ENCODE results near the gene RPP21. TPM values are rescaled to one million over a fixed set of nuclear protein-coding genes. Genes with fewer than 3 reads are reported as not detected.

Gene RPP21
- total RNA-seq, 1 donor from 2014 or later = 29.3 TPM

DNA sequence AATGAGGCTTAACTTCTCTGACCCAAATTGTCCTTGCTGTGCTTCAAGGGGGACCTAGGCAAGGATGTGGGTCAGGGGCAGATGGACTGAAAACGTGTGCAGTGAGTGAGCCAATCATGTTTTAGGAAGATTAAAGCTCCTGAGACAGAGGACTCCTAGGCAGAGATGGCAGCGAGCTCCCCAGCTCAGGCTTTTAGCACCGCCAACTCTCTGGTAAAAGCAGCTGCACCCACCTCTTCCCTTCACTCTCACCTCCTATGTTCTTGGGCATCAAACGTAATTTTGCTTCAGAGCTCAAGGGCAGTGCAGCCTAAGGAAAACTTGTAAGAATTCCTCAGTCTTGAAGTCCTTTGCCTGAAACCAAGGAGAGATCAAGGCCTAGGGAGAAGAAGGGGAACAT is 10.3 kb downstream of the RPP21 start:
- Histone ChIP-seq H3K4me3 (no peak overlapping the region), H3K27ac (no peak overlapping the region), H3K36me3 (no peaks in the 10 kb centered on the region), H3K4me1 (peaks cover 6% of the 10 kb centered on the region), H3K27me3 (peaks cover 40% of the 10 kb centered on the region), H3K9me3 (no peaks in the 10 kb centered on the region)
- DNase-seq (no peak), ATAC-seq (no peak)
- TF ChIP-seq CTCF (IDR thresholded peaks at IDR 0.05) = no peak
- intact Hi-C loops (cut with DNase I) = no loop called here

DNA sequence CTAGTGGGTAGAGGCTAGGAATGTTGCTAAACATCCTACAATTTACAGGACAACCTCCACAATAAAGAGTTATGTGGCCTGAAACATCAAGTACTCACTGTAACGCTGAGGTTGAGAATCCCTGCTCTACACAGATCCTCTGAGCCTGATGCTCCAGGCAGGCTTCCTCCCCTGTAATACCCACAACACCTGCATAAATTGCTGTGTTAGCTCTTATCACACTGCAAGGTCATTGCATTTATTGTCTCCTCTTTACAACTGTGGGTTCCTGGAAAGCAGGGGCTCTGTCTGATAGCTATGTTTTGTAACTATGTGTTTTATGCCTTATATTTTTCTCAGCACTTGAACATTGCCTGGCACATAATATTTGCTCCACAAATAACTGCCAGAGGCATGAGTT is 11.6 kb downstream of the RPP21 start:
- H3K27me3 ChIP-seq = peaks cover 41% of the 10 kb centered on the region
- no peak overlapping the region for H3K4me3 ChIP-seq
- ATAC-seq (no peak), DNase-seq (no peak)
- no peak overlapping the region for H3K27ac ChIP-seq
- TF ChIP-seq CTCF (IDR thresholded peaks at IDR 0.05) = no peak
- no peaks in the 10 kb centered on the region for H3K9me3 ChIP-seq
- peaks cover 6% of the 10 kb centered on the region for H3K4me1 ChIP-seq
- no peaks in the 10 kb centered on the region for H3K36me3 ChIP-seq
- intact Hi-C loops (cut with DNase I) = no loop called here

- peaks cover 49% of the 10 kb centered on the region for H3K27me3 ChIP-seq
- ATAC-seq = peak; percentile 86
- H3K4me1 ChIP-seq = peaks cover 6% of the 10 kb centered on the region
- peak overlapping the region; percentile 31 for H3K4me3 ChIP-seq
- H3K36me3 ChIP-seq = no peaks in the 10 kb centered on the region
- H3K27ac ChIP-seq = no peak overlapping the region
- intact Hi-C loops (cut with DNase I) = no loop called here
- no peak for DNase-seq
- no peaks in the 10 kb centered on the region for H3K9me3 ChIP-seq
- TF ChIP-seq CTCF (IDR thresholded peaks at IDR 0.05) = peak; percentile 69
Observed at GRCh38 chr6:30357678-30358540, 13.0 kb downstream of the RPP21 start.

DNA sequence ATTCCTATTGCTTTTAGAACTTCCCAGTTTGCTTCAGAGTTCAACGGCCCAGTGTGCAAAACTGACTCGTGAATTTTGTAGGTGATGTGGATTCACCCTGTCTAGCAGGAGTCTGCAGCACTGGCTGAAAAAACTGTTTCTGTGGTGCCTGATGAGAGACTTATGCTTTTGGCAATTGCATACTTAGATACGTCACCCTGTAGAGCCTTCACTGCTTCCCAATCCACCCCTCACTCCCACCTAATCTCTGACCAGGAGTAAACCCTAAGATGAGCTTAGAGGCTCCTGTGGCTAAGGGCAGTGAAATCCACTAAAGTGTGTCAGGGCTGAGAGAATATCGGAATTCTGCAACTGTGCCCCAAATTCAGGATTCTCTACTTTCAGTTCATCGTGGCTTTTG is 14.3 kb downstream of the RPP21 start:
- ATAC-seq = no peak
- intact Hi-C loops (cut with DNase I) = no loop called here
- Histone ChIP-seq H3K4me3 (no peak overlapping the region), H3K27me3 (peaks cover 49% of the 10 kb centered on the region), H3K27ac (no peak overlapping the region), H3K4me1 (peaks cover 6% of the 10 kb centered on the region), H3K36me3 (no peaks in the 10 kb centered on the region), H3K9me3 (no peaks in the 10 kb centered on the region)
- DNase-seq = no peak
- no peak for TF ChIP-seq CTCF (IDR thresholded peaks at IDR 0.05)

- peaks cover 49% of the 10 kb centered on the region for H3K27me3 ChIP-seq
Observed at GRCh38 chr6:30360139-30360538, 15.2 kb downstream of the RPP21 start.

More at GRCh38 chr6:30360139-30360538, 15.2 kb downstream of the RPP21 start:
- Histone ChIP-seq H3K4me1 (peaks cover 6% of the 10 kb centered on the region), H3K36me3 (no peaks in the 10 kb centered on the region), H3K4me3 (no peak overlapping the region), H3K9me3 (no peaks in the 10 kb centered on the region), H3K27ac (no peak overlapping the region)
- TF ChIP-seq CTCF (IDR thresholded peaks at IDR 0.05) = no peak
- intact Hi-C loops (cut with DNase I) = no loop called here
- DNase-seq = no peak
- no peak for ATAC-seq
